SK-MEL-5 (cell line): Measurements from ENCODE around the gene MAD2L1. TPM values are rescaled to one million over a fixed set of nuclear protein-coding genes. Genes with fewer than 3 reads are reported as not detected.

Experiments used
- DNase-seq: peaks from one replicate; pipeline ENCODE4 v3.0.0-alpha.2; 2016; ENCODE audit warnings: low read depth, low spot score
- in situ Hi-C: cut with HindIII; loops from 2 replicates; pipeline ENCODE4 v1.10.0; 2016; ENCODE audit warnings: low sequenced_read_pairs, high pct_unique_total_duplicates, low pct_unique_long_range_greater_than_20kb
- total RNA-seq: library from RNA; depleted of rRNA; stranded (reverse); fragments of >200 nt; shearing (Covaris generic); gene quantifications from 2 replicates; pipeline ENCODE4 v1.2.3, GENCODE V29; 2014

MAD2L1 gene
- total RNA-seq, 1 experiment from 2014 or later, result 45.9 TPM

DNA sequence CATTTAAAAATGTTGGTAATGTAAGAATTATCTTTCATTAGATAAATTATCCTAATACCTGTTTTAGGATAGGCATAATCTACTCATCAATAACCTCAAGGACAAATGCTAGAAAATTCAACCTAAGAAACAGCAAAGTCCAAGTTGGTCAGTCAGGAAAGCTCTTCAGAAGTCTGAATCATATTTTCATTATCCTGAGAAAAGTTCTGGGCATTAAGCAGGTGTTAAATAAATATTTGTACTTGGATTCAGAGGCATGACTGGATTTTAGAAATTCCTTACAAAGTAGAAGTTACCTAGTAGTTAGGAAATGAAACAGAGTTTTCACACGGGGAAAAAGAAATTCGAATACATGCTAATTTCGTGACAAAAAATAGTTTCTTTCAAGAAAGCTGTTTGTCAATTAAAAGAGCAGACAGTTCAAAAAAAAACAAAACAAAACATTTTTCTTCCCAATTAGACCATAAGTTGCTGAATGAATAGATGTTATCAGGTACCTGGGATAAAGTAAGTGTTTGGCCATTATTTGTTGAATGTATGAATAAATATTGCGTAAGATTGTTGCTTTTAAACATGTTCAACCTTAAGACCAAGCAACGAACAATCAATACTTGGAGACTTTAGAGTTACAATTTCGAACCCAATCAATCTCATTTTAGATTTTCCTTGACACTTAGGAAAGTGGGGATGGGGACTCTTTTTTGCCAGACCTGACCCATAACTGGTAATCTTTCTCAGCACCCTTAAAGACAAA is 48.5 kb downstream of the MAD2L1 start:
- in situ Hi-C loops, result no loop called here
- no peak for DNase-seq

DNA sequence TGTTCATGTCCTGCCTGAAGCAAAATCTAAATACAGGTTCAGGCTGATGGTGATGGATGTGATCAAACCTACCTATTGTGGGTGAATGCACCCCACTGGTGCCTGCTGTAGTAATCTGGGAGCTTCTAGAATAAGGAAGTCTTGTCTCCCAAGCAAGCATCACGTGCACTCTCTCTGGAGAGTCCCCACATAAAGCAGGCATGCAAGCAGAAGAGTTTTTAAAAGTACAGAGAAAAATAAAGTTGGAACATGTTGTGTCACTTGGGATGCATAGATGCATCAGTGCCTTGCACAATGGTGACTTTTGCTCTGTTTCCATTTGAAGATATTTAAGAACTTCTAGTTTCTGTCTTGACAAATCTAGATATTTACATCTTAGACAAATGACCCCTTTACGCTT is 54.9 kb downstream of the MAD2L1 start:
- no peak for DNase-seq
- in situ Hi-C loops, result no loop called here

DNA sequence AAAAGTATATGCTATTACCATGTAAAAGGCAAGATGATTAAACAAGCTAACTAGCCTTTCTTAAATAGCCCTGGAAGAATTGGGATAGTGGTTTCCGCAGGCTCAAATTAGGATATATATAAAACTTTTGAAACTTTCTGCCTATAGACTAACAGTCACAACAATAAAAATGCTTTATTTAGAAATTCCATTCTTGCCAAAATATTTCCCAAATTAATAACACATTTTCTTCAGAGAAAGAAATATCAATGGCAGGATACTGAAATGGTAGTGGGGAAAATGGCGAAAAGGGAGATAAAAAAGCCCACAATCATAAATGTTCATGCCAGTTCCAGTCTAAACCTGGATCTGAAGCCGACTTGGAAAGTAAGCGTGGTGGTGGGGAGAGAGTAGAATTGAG is 56.0 kb downstream of the MAD2L1 start:
- in situ Hi-C loops, result no loop called here
- no peak for DNase-seq

DNA sequence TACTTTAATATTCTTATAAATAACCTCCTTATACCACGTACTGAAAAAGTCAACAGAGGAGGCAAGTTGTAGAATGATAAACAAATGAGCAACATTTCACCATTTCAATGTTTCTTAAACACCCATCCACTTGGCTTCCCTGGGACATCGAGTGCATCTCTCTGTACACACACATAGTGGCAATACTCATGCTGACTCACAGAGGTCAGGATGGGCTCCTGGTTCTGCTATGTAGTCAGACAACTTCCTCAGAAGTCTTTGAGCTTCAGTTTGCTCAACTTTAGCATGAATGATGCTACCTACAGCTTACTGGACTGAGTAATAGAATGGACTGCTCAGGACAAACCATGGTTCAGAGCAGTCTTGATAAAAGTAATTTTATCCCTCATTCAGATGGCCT is 56.9 kb downstream of the MAD2L1 start:
- no peak for DNase-seq
- in situ Hi-C loops, result no loop called here

DNA sequence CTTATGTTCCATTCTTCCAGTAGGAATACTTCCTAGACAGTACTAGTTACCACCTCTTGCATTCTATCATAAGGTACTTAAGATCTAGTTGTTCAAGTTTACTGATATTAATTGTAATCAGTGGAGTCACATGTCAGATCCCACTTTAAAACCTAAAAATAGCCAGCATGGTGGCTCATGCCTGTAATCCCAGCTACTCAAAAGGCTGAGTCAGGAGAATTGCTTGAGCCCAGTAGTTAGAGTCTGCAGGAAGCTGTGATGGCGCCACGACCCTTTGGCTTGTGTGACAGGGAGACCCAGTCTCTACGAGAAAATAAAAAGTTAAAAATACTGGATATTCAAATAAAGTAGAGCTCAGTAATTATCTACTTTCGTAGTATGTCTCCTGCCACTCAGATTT is 57.7 kb downstream of the MAD2L1 start:
- in situ Hi-C loops, result no loop called here

DNA sequence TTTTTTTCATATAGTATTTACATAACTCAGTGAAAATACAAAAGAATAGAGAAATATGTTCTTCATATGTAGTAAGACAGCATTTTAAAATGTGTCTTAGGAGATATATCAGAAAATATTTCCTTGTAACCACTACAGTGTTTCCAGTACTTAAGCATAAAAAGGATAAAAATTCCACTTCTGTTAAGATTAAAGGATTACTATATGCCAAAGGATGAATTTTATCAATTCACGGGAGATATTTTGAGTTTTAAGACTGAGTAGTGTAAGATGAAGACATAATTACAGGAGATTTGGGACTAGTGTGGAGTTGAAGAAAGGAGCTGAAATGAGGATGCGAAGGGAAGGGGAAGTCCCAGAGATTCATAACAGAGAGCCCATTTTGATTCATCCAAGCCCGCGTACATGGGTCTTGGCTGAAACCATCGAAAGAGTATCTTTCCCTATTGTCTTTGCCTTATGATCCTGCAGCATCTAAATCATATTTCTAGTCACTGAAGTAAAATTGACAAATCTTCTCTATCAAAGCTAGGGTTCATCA is 58.7 kb downstream of the MAD2L1 start:
- no peak for DNase-seq
- in situ Hi-C loops, result no loop called here

More for the DNA sequence above, 57.7 kb downstream of the MAD2L1 start:
- no peak for DNase-seq

DNA sequence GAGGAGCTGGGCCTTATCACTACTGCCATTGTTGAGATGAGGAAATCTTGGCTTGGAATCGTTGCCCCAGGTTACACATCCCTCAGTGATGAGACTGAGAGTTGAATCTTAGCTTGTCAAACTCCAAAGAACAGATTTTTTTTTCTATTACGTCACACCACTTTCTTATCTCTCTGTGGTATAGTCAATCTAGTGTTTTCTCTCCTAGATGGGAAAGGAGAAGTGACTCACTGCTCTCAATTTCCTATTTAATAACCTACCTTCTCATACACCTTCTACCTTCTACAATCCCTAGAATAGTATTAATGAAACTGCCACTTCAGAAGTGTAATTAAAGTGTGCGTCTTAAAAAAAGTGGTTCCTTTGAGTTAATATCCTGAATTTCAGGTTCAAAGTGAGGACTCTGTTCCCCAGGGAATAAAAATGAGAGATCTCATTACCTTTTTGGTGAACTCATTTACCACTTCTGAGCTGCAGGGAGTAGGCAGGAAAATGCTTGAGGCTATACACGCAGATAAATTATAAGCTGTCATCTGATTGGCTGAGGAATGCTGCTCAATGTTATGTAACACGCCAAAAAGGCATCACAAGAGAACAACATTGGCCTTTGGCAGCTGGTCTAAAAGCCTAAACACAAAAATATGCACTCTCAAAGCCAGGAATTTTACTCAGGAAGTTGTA is 59.3 kb downstream of the MAD2L1 start:
- in situ Hi-C loops, result no loop called here
- DNase-seq, result peak; percentile 28
